HG02798 (cell line): ENCODE results near the gene TSSK3.
"Not testable (repeated sequence)": the region's sequence is repeated elsewhere in the genome, so short reads cannot be mapped to it uniquely, and the experiment has no call there.

ENCODE experiments used
- ATAC-seq: cut with Tn5 transposase; IDR thresholded peaks from one replicate; pipeline ENCODE4 v1.9.1; 2021; ENCODE audit warnings: mild to moderate bottlenecking; ENCODE audit not compliant: unreplicated experiment, poor library complexity

TSSK3 gene

GRCh38 chr1:32394141-32394889, 32.0 kb downstream of the TSSK3 start, which contains the start of gene BSDC1:
Gene BSDC1 (minus strand): TSS chr1:32394441. CDS start chr1:32394414, 27 bp downstream.
- peak; percentile 99 for ATAC-seq

- ATAC-seq, result no peak
Measured at GRCh38 chr1:32394890-32395432, 32.6 kb downstream of the TSSK3 start.

DNA sequence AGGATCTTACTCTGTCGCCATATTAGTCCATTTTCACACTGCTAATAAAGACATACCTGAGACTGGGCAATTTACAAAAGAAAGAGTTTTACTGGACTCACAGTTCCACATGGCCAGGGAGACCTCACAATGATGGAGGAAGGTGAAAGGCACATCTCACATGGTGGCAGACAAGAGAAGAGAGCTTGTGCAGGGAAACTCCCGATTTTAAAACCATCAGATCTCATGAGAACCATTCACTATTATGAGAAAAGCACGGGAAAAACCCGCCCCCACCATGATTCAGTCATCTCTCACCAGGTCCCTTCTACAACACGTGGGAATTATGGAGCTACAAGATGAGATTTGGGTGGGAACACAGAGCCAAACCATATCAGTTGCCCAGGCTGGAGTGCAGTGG, 34.2 kb downstream of the TSSK3 start:
- ATAC-seq, result not testable (repeated sequence)

DNA sequence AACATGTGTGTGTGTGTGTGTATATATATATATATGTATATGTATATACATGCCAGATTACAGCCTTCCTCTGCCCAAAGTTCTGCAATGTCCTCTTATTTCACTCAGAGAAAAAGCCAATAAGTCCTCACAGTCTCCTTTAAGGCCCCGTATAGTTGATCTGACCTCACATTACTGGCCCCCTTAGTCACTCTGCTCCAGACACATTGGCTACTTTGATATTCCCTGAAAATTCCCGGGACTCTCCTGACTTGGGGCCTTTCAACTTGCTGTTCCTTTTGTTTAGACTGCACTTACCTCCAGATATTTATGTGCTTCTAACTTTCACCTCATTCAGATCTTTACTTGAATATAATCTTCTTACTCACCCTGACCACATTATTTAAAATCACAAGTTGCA, 36.1 kb downstream of the TSSK3 start:
- no peak for ATAC-seq

GRCh38 chr1:32399843-32400242, 37.5 kb downstream of the TSSK3 start:
- no peak for ATAC-seq

GRCh38 chr1:32400876-32401631, 38.7 kb downstream of the TSSK3 start:
- ATAC-seq, result no peak

DNA sequence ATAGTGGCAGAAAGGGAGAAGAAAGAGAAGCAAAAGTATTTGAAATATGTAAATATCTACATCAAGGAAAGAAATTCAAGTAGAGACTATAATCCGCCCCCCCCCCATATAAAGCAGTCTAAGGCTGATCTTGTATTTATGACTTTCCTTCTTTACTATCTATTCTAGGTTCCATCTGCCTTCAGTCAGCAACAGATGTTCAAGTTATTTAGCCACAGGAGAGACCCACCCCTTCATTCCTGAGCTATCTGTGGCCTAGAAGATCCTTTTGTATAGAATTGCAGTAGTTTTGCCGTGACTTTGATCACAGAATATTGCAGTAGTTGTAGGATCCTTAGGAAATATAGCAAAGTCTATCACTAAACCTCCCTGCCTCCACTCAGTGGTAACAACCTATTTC, 42.6 kb downstream of the TSSK3 start:
- ATAC-seq, result no peak

- no peak for ATAC-seq
Measured at GRCh38 chr1:32405672-32406467, 43.5 kb downstream of the TSSK3 start.

GRCh38 chr1:32406629-32407111, 44.3 kb downstream of the TSSK3 start:
- no peak for ATAC-seq

- no peak for ATAC-seq
Measured at GRCh38 chr1:32411261-32411660, 48.9 kb downstream of the TSSK3 start.

DNA sequence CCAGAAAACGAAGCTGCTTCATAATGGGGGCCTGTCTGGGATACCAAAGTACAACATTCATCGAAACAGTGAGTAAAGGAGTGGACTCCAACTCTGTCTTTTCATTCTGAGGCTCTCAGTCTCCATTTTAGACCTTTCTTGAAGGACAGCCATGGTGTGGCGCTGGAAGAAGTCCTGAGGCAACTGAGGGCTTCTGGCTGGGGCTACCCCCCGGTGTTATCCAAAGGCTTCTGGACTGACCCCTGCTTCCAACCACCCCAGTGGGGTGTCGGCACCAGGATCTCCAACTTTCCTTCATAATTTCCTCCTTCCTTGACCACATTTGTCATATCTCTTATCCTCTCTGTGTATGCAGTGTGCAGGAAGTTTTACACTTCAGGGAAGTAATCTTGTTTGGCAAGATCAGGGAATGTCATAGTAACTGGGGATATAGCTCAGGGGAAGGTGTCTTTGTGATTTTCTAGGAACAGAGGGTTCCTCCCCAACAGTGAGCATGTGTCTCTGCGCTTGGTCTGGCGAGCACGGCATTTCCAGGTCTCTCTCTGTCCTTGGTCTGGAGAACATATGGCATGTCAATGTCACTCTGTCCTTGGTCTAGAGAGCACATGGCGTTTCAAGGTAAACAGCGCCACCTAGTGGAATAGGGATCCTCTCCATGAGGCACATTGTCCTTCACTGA, 51.3 kb downstream of the TSSK3 start:
- ATAC-seq, result no peak
